HCT116 (cell line): ENCODE measurements around the gene CD247.

Experiments
- ATF3 ChIP-seq: IDR thresholded peaks from 2 replicates; pipeline ENCODE4 v1.6.1; 2012
- CTCF ChIP-seq, 3 experiments: fragments of 200-600 bp in 1 of 3; sonication (generic) in 1 of 3; IDR thresholded peaks in 2 of 3; conservative IDR thresholded peaks in 1 of 3; 2 replicates each; pipeline ENCODE4 v1.5.1; 2012 to 2017; ENCODE audit warnings: low read depth in 2 of 3, low read length in 2 of 3, antibody characterized with exemption in 1 of 3, borderline replicate concordance in 1 of 3, control low read depth in 1 of 3, mild to moderate bottlenecking in 1 of 3, mixed read lengths in 1 of 3, mixed run types in 1 of 3, moderate library complexity in 1 of 3; ENCODE audit not compliant: insufficient read depth in 1 of 3
- ELF1 ChIP-seq: IDR thresholded peaks from 2 replicates; pipeline ENCODE4 v1.6.1; 2012; ENCODE audit warnings: low read depth, borderline replicate concordance
- EZH2 ChIP-seq: fragments of 200-600 bp; sonication (generic); IDR thresholded peaks from 2 replicates; pipeline ENCODE4 v1.6.1; 2017; ENCODE audit warnings: antibody characterized with exemption, mixed run types
- EZH2phosphoT487 ChIP-seq: fragments of 200-600 bp; IDR thresholded peaks from 2 replicates; pipeline ENCODE4 v1.6.1; 2018; ENCODE audit warnings: antibody characterized with exemption, borderline replicate concordance
- JUND ChIP-seq: IDR thresholded peaks from 2 replicates; pipeline ENCODE4 v1.6.1; 2012
- POLR2A ChIP-seq: IDR thresholded peaks from 2 replicates; pipeline ENCODE4 v1.7.0; 2011; ENCODE audit warnings: borderline replicate concordance; ENCODE audit not compliant: insufficient read depth, insufficient read length; ENCODE audit errors: extremely low read depth
- POLR2AphosphoS5 ChIP-seq: IDR thresholded peaks from 2 replicates; pipeline ENCODE4 v1.6.1; 2011; ENCODE audit warnings: mild to moderate bottlenecking, low read depth, low read length, moderate library complexity
- TCF7L2 ChIP-seq: IDR thresholded peaks from 2 replicates; pipeline ENCODE4 v1.7.0; 2011; ENCODE audit warnings: borderline replicate concordance, inconsistent platforms; ENCODE audit not compliant: insufficient read depth, insufficient read length; ENCODE audit errors: extremely low read depth
- YY1 ChIP-seq: IDR thresholded peaks from 2 replicates; pipeline ENCODE4 v1.6.1; 2011; ENCODE audit warnings: low read length, low read depth, moderate library complexity, mild to moderate bottlenecking; ENCODE audit not compliant: insufficient replicate concordance; ENCODE audit errors: extremely low read depth
- ZBTB33 ChIP-seq: IDR thresholded peaks from 2 replicates; pipeline ENCODE4 v1.6.1; 2011; ENCODE audit warnings: mild to moderate bottlenecking, low read length, moderate library complexity; ENCODE audit not compliant: insufficient replicate concordance; ENCODE audit errors: extremely low read depth
- ZFX ChIP-seq: fragments of 450-650 bp; IDR thresholded peaks from 2 replicates; pipeline ENCODE4 v1.6.1; 2017
- TF ChIP-seq, protein P1 (sequence below): IDR thresholded peaks from 2 replicates; pipeline ENCODE4 v1.6.1; 2012
- TF ChIP-seq, protein P2 (sequence below): IDR thresholded peaks from 2 replicates; pipeline ENCODE4 v1.6.1; 2012; ENCODE audit warnings: low read depth

GRCh38 chr1:167548059-167548932 is 30.0 kb upstream of the CD247 start:
- TF ChIP-seq YY1 (no peak), CTCF (IDR thresholded peaks at IDR 0.05 in 2 of 3, conservative IDR thresholded peaks at IDR 0.05 in 1 of 3; ENCODE audit: borderline replicate concordance in 1 of 3, insufficient read depth in 1 of 3, low read depth in 2 of 3, low read length in 2 of 3) (no peak), ATF3 (no peak), EZH2phosphoT487 (no peak), JUND (no peak), POLR2A (no peak), ELF1 (no peak), TCF7L2 (no peak), ZFX (no peak), EZH2 (no peak), POLR2AphosphoS5 (no peak), ZBTB33 (no peak)
- TF ChIP-seq, protein P1, sequence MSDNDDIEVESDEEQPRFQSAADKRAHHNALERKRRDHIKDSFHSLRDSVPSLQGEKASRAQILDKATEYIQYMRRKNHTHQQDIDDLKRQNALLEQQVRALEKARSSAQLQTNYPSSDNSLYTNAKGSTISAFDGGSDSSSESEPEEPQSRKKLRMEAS, result no peak
- TF ChIP-seq, protein P2, sequence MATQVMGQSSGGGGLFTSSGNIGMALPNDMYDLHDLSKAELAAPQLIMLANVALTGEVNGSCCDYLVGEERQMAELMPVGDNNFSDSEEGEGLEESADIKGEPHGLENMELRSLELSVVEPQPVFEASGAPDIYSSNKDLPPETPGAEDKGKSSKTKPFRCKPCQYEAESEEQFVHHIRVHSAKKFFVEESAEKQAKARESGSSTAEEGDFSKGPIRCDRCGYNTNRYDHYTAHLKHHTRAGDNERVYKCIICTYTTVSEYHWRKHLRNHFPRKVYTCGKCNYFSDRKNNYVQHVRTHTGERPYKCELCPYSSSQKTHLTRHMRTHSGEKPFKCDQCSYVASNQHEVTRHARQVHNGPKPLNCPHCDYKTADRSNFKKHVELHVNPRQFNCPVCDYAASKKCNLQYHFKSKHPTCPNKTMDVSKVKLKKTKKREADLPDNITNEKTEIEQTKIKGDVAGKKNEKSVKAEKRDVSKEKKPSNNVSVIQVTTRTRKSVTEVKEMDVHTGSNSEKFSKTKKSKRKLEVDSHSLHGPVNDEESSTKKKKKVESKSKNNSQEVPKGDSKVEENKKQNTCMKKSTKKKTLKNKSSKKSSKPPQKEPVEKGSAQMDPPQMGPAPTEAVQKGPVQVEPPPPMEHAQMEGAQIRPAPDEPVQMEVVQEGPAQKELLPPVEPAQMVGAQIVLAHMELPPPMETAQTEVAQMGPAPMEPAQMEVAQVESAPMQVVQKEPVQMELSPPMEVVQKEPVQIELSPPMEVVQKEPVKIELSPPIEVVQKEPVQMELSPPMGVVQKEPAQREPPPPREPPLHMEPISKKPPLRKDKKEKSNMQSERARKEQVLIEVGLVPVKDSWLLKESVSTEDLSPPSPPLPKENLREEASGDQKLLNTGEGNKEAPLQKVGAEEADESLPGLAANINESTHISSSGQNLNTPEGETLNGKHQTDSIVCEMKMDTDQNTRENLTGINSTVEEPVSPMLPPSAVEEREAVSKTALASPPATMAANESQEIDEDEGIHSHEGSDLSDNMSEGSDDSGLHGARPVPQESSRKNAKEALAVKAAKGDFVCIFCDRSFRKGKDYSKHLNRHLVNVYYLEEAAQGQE, result no peak
